Mesenteric fat pad (tissue), 1 donor: Measurements from ENCODE around the gene HERPUD1. TPM values are rescaled to one million over a fixed set of nuclear protein-coding genes. Genes with fewer than 3 reads are reported as not detected.
"Not testable (repeated sequence)": the region's sequence is repeated elsewhere in the genome, so short reads cannot be mapped to it uniquely, and the experiment has no call there.

Source experiments
- DNase-seq: peaks from one replicate; pipeline ENCODE4 v3.0.0-alpha.2; 2020; ENCODE audit warnings: low spot score
- long read RNA-seq: library from polyadenylated mRNA; unstranded; transcript quantifications from one replicate; pipeline ENCODE4 v2.0.0, GENCODE V29; 2020
- total RNA-seq: library from RNA; stranded (reverse); fragmentation: NEBNext Ultra II Directional; extraction: Animal tissue kit (Norgen Biotek cat#: 25700); gene quantifications from one replicate; pipeline ENCODE4 v1.2.1, GENCODE V29; 2021
- donor health status: DM: yes; HTN: yes; CAD: no.

HERPUD1 gene
- total RNA-seq = 186 TPM
- long read RNA-seq, transcript HERPUD1-201 (8 exons, 1,862 nt) = minor isoform, 33 of 733 reads
- long read RNA-seq, transcript HERPUD1-205 (2 exons, 570 nt) = minor isoform, 5 of 733 reads
- long read RNA-seq, transcript HERPUD1-204 (8 exons, 2,946 nt) = major isoform, 623 of 733 reads
- long read RNA-seq, transcript HERPUD1-203 (7 exons, 1,782 nt) = minor isoform, 16 of 733 reads
- long read RNA-seq, partial matches to known transcripts = 19 of 733 reads
- long read RNA-seq, other reads (novel, unspliced or antisense) = 32 of 733 reads

- DNase-seq = peak; percentile 100
These were observed at the start of gene HERPUD1 for GRCh38 chr16:56931892-56932720. Gene HERPUD1 (plus strand): TSS chr16:56932142. CDS start chr16:56932245, 103 bp downstream.

DNA sequence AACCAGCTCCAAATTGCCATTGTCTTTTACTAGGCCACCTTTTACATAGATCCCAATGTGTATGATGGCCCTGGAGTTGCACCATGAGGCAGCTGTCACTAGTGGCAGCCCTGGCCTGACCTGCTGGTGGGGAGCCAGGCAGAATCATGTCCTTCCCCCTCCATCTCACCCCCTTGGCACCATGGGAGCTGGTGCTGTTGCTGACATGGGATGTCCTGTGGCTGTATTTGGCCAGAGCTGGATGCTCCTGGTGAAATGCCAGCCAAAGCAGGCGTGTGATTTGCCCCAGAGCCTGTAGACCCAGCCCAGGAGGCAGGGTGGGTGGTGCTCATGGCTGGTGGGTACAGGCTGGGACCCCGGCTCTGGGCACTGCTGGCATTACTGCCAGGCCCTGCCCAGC lies 48.4 kb upstream of the HERPUD1 start:
- no peak for DNase-seq

DNA sequence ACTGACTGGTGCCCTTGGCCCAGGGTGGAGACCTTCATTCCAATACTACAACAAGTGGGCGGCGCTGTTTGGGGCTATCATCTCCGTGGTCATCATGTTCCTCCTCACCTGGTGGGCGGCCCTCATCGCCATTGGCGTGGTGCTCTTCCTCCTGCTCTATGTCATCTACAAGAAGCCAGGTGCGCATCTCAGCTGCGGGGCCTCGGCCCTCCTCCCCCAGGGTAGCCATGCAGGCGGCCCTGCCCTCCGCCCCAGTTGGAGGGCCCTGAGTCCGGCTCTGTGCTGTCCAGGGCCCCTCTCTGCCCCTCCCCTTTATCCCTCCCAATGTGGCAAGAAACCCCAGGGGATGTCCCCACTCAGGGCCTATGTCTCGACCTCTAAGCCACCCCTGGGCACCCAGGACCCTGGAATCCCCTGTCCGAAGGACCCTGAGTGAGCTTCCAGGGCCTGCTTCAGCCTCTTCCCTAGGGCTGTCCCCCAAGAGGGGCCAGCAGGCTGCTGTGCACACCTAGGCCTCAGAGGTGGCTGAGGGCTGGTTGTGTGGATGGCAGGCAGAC lies 47.8 kb upstream of the HERPUD1 start:
- DNase-seq = no peak

DNA sequence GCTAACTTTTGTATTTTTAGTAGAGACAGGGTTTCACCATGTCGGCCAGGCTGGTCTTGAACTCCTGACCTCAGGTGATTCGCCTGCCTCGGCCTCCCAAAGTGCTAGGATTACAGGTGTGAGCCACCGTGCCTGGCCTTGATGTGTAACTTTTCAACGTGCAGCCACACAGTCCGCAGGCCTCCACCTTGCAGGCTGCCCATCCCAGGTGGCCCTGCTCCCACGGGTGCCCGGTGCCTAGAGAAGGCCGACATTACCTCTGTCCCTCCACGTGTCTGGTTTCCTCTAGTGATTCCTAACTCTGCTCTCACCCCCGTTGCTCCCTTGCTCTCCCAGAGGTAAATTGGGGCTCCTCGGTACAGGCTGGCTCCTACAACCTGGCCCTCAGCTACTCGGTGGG lies 47.0 kb upstream of the HERPUD1 start:
- not testable (repeated sequence) for DNase-seq

GRCh38 chr16:56885446-56886162 lies 46.3 kb upstream of the HERPUD1 start:
- DNase-seq = no peak

GRCh38 chr16:56886296-56886695 lies 45.6 kb upstream of the HERPUD1 start:
- no peak for DNase-seq

- no peak for DNase-seq
These were observed 45.1 kb upstream of the HERPUD1 start for GRCh38 chr16:56886826-56887225.

DNA sequence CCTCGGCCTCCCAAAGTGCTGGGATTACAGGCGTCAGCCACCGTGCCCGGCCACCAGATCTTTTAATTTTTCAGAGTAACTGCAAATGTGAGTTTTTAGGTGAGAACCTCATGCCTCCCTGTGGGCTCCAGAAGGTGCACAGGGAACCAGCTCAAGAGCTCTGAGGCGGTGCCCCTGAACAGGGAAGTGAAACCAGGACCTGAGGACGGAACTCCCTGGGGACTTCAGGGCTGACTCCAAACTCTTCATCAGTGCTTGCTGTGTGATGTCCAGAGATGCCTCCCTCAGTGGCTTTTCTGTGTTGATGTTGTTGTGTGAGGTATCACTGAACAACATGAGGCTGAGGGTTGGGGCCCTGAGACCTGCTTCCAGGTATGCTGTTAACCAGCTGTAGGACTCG lies 43.1 kb upstream of the HERPUD1 start:
- no peak for DNase-seq

- DNase-seq = no peak
These were observed 42.7 kb upstream of the HERPUD1 start for GRCh38 chr16:56889206-56889605.

- no peak for DNase-seq
These were observed 40.3 kb upstream of the HERPUD1 start for GRCh38 chr16:56891685-56892084.

GRCh38 chr16:56892705-56893104 lies 39.2 kb upstream of the HERPUD1 start:
- DNase-seq = no peak

GRCh38 chr16:56894331-56894917 lies 37.5 kb upstream of the HERPUD1 start:
- no peak for DNase-seq

- no peak for DNase-seq
These were observed 36.1 kb upstream of the HERPUD1 start for GRCh38 chr16:56895813-56896212.

GRCh38 chr16:56896244-56896643 lies 35.7 kb upstream of the HERPUD1 start:
- DNase-seq = no peak

DNA sequence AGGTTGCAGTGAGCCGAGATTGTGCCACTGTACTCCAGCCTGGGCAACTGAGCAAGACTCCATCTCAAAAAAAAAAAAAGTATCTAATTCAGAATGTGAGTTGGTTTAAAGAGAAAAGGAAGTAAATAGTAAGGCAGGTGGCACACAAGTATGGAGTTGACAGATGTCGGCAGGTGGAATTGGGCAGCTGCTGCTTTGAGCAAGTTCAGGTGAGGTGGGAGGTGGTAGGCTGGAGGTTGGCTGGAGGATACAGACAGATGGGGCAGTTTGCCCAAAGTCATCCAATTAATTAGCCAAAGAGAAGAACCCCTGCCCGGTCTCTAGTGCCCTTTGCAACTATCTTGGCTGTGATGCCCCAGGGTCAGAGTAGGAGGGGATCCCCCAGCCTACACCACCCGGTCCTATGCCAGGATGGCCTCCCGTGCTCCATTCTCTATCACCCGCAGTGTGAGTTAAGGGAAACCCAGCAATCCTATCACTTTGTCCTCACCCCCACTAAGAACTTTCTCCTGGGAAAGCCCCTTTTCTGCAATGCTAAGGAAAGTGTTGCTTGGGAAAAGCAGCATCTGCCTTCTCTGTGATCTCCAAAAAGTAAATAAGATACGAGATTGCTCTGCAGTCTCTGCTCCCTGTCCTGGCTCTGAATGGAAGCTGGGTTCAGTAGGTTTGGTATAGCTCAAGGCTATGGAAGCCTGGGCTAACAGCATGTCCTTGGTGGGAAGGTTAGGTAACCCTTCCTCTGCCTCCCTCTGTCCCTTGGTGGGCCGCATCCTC lies 34.7 kb upstream of the HERPUD1 start:
- DNase-seq = no peak

DNA sequence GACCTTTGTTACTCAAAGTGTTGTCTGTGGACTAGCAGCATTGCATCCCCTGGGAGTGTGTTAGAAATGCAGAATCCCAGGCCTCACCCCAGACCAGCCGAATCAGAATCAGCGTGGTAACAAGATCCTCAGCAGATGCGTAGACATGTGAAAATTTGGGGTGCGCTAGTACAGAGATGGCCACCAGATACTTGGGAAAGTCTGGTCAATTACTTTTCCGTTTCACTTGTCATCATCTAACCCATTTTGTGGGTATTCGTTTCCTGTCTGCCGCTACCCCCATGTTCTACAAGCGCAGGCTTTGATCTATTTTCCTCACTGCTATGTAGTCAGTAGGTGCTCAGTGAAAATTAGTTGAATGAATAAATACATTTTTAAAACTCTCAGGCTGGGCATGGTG lies 33.1 kb upstream of the HERPUD1 start:
- no peak for DNase-seq

GRCh38 chr16:56903866-56904265 lies 28.1 kb upstream of the HERPUD1 start:
- DNase-seq = no peak

GRCh38 chr16:56907401-56907800 lies 24.5 kb upstream of the HERPUD1 start:
- DNase-seq = no peak

- DNase-seq = no peak
These were observed 22.4 kb upstream of the HERPUD1 start for GRCh38 chr16:56909527-56909979.

GRCh38 chr16:56910112-56910511 lies 21.8 kb upstream of the HERPUD1 start:
- no peak for DNase-seq
